Activated CD4-positive, alpha-beta T cell treated with anti-CD3 and anti-CD28 coated beads, Interleukin-2, amount 50 U/mL, for 4 hours (primary cell): Measurements from ENCODE around the gene XPO1.
"Not testable (repeated sequence)": the region's sequence is repeated elsewhere in the genome, so short reads cannot be mapped to it uniquely, and the experiment has no call there.

Source experiments
- DNase-seq, 2 experiments: peaks; one replicate each; pipeline ENCODE4 v3.0.0-alpha.2; 2020

Gene XPO1

DNA sequence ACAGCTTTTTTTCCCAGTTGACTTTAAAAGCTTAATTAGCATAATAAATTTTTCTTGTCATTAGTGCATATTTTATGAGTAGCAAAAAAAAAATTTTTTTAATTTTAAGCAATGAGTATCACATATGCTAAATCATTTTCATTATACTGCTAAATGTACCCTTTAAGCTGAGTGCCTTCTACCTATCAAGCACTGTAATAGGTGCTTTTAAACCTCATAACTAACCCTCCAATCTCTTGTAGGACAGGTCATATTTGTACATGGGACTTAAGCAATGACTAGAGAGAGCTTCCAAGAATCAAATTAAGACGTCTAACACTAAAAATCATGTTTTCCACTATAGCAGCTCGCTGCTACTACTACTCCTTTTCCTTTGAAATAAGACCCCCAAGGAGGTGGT lies 7.4 kb downstream of the XPO1 start:
- no peak for DNase-seq

- DNase-seq = no peak
Measured at GRCh38 chr2:61529944-61530735, 8.0 kb downstream of the XPO1 start.

GRCh38 chr2:61520261-61520660 lies 17.9 kb downstream of the XPO1 start:
- no peak for DNase-seq

- DNase-seq = no peak
Measured at GRCh38 chr2:61512768-61513398, 25.3 kb downstream of the XPO1 start.

- DNase-seq = no peak
Measured at GRCh38 chr2:61510674-61511671, 27.2 kb downstream of the XPO1 start.

DNA sequence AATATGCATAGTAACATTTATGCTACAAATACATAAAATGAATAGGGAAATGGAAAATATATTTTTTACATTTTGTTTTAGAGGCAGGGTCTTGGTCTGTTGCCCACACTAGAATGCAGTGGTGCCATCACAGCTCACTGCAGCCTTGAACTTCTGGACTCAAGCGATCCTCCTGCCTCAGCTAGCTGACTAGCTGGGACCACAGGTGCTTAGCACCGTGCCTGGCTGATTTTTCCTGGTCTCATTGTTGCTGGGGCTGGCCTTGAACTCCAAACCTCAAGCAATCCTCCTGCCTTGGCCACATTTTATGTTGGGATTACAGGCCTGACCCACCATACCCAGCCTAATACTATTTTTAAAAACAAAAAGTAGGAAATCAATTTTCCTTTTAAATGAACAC lies 33.2 kb downstream of the XPO1 start:
- DNase-seq = no peak

GRCh38 chr2:61499060-61499459 lies 39.1 kb downstream of the XPO1 start:
- no peak for DNase-seq

DNA sequence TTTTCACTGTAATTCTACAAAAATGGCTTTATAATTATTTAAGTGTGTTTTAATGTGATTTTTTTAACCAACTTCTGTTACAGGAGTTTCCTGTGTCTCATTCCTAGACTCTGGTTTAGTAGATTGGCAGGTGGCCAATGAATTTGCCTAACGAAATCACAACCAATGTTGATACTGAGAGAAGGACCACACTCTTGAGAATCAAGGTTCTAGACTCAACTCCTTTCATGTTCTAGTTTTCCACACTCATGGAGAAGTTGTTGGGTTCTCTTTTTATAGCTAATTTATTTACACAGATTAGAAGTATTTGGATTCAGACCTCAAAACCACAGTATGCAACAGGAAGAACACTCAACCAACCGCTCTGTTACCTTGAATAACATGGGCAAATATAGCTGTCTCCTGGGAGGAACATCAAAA lies 44.6 kb downstream of the XPO1 start:
- no peak for DNase-seq

- no peak for DNase-seq
Measured at GRCh38 chr2:61492476-61492875, 45.7 kb downstream of the XPO1 start.

DNA sequence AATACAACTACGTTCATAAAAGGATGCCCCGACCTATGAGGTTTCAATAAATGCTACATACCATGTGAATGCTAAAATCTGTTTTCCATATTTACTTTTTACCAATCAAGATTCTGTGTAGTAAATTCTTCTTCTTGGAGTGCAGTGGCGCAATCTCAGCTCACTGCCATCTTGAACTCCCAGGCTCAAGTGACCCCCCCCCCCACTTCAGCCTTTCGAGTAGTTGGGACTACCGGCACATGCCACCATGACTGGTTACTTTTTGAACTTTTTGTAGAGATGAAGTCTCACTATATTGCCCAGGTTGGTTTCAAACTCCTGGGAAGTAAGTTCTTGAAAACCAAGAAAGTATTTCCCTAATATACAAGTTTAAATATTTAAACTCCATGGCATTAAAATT lies 52.9 kb downstream of the XPO1 start:
- DNase-seq = no peak

DNA sequence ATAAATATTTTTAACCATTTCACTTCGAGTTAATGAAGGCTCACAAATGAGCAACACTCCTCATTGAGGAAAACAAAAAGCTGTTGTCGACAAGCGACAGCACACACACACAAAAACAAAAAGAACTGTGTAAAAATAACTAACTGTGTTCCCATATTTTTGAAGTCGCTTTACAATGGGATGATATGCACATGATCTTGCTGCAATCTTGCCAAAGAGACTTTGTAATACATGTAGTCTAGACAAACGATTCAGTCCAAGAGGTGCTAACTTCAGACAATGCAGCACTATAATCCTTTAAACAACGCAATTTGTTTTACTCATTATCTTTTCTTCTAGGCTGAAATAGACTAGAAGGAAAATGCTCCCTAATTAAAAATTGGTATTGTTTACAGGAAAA lies 60.1 kb downstream of the XPO1 start:
- DNase-seq = no peak

GRCh38 chr2:61476929-61477589 lies 61.1 kb downstream of the XPO1 start:
- not testable (repeated sequence) for DNase-seq

DNA sequence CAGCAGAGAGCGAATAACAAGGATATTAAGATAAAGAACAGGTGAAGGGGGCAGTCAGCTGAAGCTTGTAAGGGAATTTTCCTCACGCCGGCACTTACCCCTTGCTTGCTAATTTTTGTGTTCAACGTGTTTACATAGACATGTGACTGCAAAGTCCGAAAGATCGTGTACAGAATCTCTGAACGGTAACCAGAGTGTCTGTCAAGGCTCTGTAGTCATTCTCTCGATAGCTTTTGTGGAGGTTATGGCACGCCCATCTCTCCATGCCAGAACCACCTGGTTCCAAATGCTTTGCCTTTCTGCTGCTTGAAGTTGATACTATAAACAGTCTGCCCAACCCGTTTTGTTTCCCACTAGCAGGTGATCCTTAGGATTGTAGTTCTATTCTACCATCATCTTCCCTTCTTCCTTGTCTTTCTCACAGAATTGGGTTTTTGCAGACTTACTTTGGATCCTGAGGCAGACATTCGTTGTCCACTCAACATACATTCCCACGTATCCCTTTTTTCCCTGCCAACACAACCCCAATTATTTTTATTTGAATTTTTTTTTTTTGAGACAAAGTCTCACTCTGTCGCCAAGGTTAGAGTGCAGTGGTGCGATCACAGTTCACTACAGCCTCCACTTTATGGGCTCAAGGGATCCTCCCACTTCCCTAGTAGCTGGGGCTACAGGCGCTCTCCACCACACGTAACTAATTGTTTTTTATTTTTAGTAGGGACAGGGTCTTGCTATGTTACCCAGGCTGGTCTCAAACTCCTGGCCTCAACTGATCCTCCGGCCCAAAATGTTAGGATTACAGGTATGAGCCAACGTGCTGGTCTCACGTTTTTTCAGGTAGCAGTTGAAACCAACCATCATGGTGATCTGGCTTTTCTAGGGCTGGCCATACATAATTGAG lies 66.0 kb downstream of the XPO1 start:
- no peak for DNase-seq

GRCh38 chr2:61470965-61471904 lies 66.9 kb downstream of the XPO1 start, which contains the start of gene USP34:
TSS of gene USP34 (minus strand) at chr2:61471087. CDS start at chr2:61470692, 395 bp downstream.
- DNase-seq = peak; percentile 84 to 87

- DNase-seq = peak; percentile 74 to 81
Measured at GRCh38 chr2:61470122-61470951, 67.8 kb downstream of the XPO1 start.

DNA sequence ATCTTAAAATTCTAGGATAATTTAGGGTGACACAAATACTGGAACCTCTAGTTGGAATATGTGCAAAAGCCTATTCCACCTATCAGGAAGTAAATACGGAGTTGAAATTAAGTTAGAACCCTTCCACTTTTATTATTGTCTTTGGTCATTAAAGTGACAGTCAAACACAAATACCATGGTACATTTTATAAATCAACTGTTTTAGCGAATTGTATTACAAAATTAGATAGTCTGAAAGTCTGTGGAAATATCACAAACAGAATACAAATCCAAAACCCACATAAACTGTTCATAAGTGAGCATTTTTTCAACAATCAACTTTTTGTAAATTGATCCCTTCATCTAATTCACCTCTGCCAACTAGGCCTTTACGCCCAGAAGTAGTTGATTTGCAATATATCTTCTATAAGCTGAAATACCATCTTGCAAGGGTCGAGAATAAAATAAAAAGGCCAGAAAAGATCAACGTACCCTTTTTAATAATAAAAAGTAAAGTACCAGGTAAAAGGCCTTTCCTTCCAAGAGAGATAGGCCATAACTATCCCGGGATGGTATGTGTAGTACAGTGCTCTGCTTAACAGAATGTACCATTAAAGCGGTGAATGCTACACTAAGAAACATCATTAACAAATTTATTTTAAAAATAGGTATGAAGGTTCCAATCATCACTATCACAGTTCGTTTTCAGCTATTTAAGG lies 68.6 kb downstream of the XPO1 start:
- DNase-seq = no peak

DNA sequence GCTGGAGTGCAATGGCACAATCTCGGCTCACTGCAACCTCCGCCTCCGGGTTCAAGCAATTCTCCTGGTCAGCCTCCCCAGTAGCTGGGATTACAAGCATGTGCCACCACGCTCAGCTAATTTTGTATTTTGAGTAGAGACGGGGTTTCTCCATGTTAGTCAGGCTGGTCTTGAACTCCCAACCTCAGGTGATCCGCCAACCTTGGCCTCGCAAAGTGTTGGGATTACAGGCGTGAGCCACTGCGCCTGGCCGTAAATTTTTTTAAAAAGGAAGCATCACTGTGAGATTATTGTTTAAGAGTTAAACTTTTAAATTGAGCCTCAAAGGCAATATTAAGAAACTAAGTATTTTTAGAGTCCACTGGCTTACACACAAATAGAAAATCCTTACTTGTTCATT lies 69.9 kb downstream of the XPO1 start:
- not testable (repeated sequence) for DNase-seq

- no peak for DNase-seq
Measured at GRCh38 chr2:61465045-61465444, 73.1 kb downstream of the XPO1 start.
